Mucosa of rectum (tissue), 2 donors: ENCODE results near the gene MUSTN1.

Experiments used
- H3K27ac ChIP-seq, 2 donors: one replicate each; pipeline ENCODE4 v1.7.0; 2013; ENCODE audit warnings: inconsistent platforms in 2 of 2, low read depth in 2 of 2, low read length in 2 of 2
- H3K27me3 ChIP-seq, 2 donors: one replicate each; pipeline ENCODE4 v1.7.0; 2013; ENCODE audit warnings: low read length in 2 of 2; ENCODE audit not compliant: control insufficient read depth in 2 of 2, insufficient read depth in 2 of 2
- H3K36me3 ChIP-seq, 2 donors: one replicate each; pipeline ENCODE4 v1.7.0; 2013; ENCODE audit warnings: low read length in 2 of 2; ENCODE audit not compliant: control insufficient read depth in 2 of 2, insufficient read depth in 2 of 2
- H3K4me1 ChIP-seq, 2 donors: one replicate each; pipeline ENCODE4 v1.7.0; 2013; ENCODE audit warnings: low read length in 2 of 2, mild to moderate bottlenecking in 1 of 2; ENCODE audit not compliant: control insufficient read depth in 2 of 2, insufficient read depth in 2 of 2
- H3K4me3 ChIP-seq, 2 donors: one replicate each; pipeline ENCODE4 v1.7.0; 2013; ENCODE audit warnings: low read length in 2 of 2
- H3K9ac ChIP-seq, 2 donors: one replicate each; pipeline ENCODE4 v1.7.0; 2013; ENCODE audit warnings: low read length in 2 of 2, low read depth in 1 of 2, mild to moderate bottlenecking in 1 of 2
- H3K9me3 ChIP-seq, 2 donors: one replicate each; pipeline ENCODE4 v1.7.0; 2013; ENCODE audit warnings: low read length in 2 of 2; ENCODE audit not compliant: control insufficient read depth in 2 of 2
- donor health status: healthy.
- donor health status: Normal muscosa, but diverticular disease.

The MUSTN1 gene

GRCh38 chr3:52827866-52828376, 6.9 kb downstream of the MUSTN1 start:
- no peaks in the 10 kb centered on the region for H3K27me3 ChIP-seq
- no peaks in the 10 kb centered on the region for H3K9me3 ChIP-seq
- H3K27ac ChIP-seq: no peak overlapping the region
- H3K4me1 ChIP-seq: peaks cover 3 to 7% of the 10 kb centered on the region in 2 donors
- no peak overlapping the region for H3K9ac ChIP-seq
- H3K4me3 ChIP-seq: no peak overlapping the region
- peaks cover 0 to 2% of the 10 kb centered on the region in 2 donors for H3K36me3 ChIP-seq

GRCh38 chr3:52827441-52827840, 7.4 kb downstream of the MUSTN1 start:
- Histone ChIP-seq H3K27ac (no peak overlapping the region), H3K4me3 (no peak overlapping the region), H3K9ac (no peak overlapping the region), H3K36me3 (peaks cover 0 to 2% of the 10 kb centered on the region in 2 donors), H3K27me3 (no peaks in the 10 kb centered on the region), H3K9me3 (no peaks in the 10 kb centered on the region), H3K4me1 (peaks cover 3 to 7% of the 10 kb centered on the region in 2 donors)

- Histone ChIP-seq H3K4me1 (no peaks in the 10 kb centered on the region), H3K9ac (no peak overlapping the region)
Observed at GRCh38 chr3:52824037-52824436, 10.8 kb downstream of the MUSTN1 start.

GRCh38 chr3:52822363-52822762, 12.5 kb downstream of the MUSTN1 start:
- H3K9ac ChIP-seq: no peak overlapping the region
- no peak overlapping the region for H3K4me3 ChIP-seq
- H3K36me3 ChIP-seq: peaks cover 0 to 2% of the 10 kb centered on the region in 2 donors
- H3K4me1 ChIP-seq: no peaks in the 10 kb centered on the region
- no peaks in the 10 kb centered on the region for H3K9me3 ChIP-seq
- H3K27me3 ChIP-seq: no peaks in the 10 kb centered on the region
- H3K27ac ChIP-seq: no peak overlapping the region

More at GRCh38 chr3:52824037-52824436, 10.8 kb downstream of the MUSTN1 start:
- Histone ChIP-seq H3K9me3 (no peaks in the 10 kb centered on the region), H3K36me3 (peaks cover 0 to 2% of the 10 kb centered on the region in 2 donors), H3K27me3 (no peaks in the 10 kb centered on the region), H3K27ac (no peak overlapping the region), H3K4me3 (no peak overlapping the region)

GRCh38 chr3:52820736-52821135, 14.1 kb downstream of the MUSTN1 start:
- H3K27ac ChIP-seq: no peak overlapping the region
- H3K9me3 ChIP-seq: no peaks in the 10 kb centered on the region
- H3K4me3 ChIP-seq: no peak overlapping the region
- H3K27me3 ChIP-seq: no peaks in the 10 kb centered on the region
- H3K36me3 ChIP-seq: peaks cover 0 to 2% of the 10 kb centered on the region in 2 donors
- no peaks in the 10 kb centered on the region for H3K4me1 ChIP-seq
- H3K9ac ChIP-seq: no peak overlapping the region

GRCh38 chr3:52819936-52820335, 14.9 kb downstream of the MUSTN1 start:
- no peak overlapping the region for H3K4me3 ChIP-seq
- H3K27ac ChIP-seq: no peak overlapping the region
- H3K36me3 ChIP-seq: peaks cover 0 to 2% of the 10 kb centered on the region in 2 donors
- no peaks in the 10 kb centered on the region for H3K9me3 ChIP-seq
- H3K27me3 ChIP-seq: no peaks in the 10 kb centered on the region
- no peak overlapping the region for H3K9ac ChIP-seq
- H3K4me1 ChIP-seq: no peaks in the 10 kb centered on the region

- no peak overlapping the region for H3K4me3 ChIP-seq
- H3K27me3 ChIP-seq: no peaks in the 10 kb centered on the region
- H3K36me3 ChIP-seq: no peaks in the 10 kb centered on the region
- no peaks in the 10 kb centered on the region for H3K9me3 ChIP-seq
- H3K9ac ChIP-seq: no peak overlapping the region
- no peak overlapping the region for H3K27ac ChIP-seq
- no peaks in the 10 kb centered on the region for H3K4me1 ChIP-seq
Observed at GRCh38 chr3:52817860-52818259, 17.0 kb downstream of the MUSTN1 start.

- H3K36me3 ChIP-seq: no peaks in the 10 kb centered on the region
- no peaks in the 10 kb centered on the region for H3K9me3 ChIP-seq
- H3K27me3 ChIP-seq: no peaks in the 10 kb centered on the region
- H3K4me1 ChIP-seq: no peaks in the 10 kb centered on the region
- H3K4me3 ChIP-seq: no peak overlapping the region
- H3K9ac ChIP-seq: no peak overlapping the region
- no peak overlapping the region for H3K27ac ChIP-seq
Observed at GRCh38 chr3:52817221-52817620, 17.6 kb downstream of the MUSTN1 start.

- H3K9me3 ChIP-seq: no peaks in the 10 kb centered on the region
- no peaks in the 10 kb centered on the region for H3K4me1 ChIP-seq
- no peaks in the 10 kb centered on the region for H3K27me3 ChIP-seq
- H3K9ac ChIP-seq: no peak overlapping the region
- H3K27ac ChIP-seq: no peak overlapping the region
- no peaks in the 10 kb centered on the region for H3K36me3 ChIP-seq
- no peak overlapping the region for H3K4me3 ChIP-seq
Observed at GRCh38 chr3:52816654-52817053, 18.2 kb downstream of the MUSTN1 start.

- no peaks in the 10 kb centered on the region for H3K4me1 ChIP-seq
- H3K27ac ChIP-seq: no peak overlapping the region
- H3K36me3 ChIP-seq: no peaks in the 10 kb centered on the region
- H3K9ac ChIP-seq: no peak overlapping the region
- H3K9me3 ChIP-seq: no peaks in the 10 kb centered on the region
- no peaks in the 10 kb centered on the region for H3K27me3 ChIP-seq
- H3K4me3 ChIP-seq: no peak overlapping the region
Observed at GRCh38 chr3:52816199-52816598, 18.6 kb downstream of the MUSTN1 start.

- no peaks in the 10 kb centered on the region for H3K9me3 ChIP-seq
- no peak overlapping the region for H3K27ac ChIP-seq
- H3K27me3 ChIP-seq: no peaks in the 10 kb centered on the region
- no peak overlapping the region for H3K9ac ChIP-seq
- H3K4me3 ChIP-seq: no peak overlapping the region
- H3K36me3 ChIP-seq: no peaks in the 10 kb centered on the region
- H3K4me1 ChIP-seq: no peaks in the 10 kb centered on the region
Observed at GRCh38 chr3:52813810-52814209, 21.0 kb downstream of the MUSTN1 start.
